ENCODE results near the gene SLC22A3.

DNA sequence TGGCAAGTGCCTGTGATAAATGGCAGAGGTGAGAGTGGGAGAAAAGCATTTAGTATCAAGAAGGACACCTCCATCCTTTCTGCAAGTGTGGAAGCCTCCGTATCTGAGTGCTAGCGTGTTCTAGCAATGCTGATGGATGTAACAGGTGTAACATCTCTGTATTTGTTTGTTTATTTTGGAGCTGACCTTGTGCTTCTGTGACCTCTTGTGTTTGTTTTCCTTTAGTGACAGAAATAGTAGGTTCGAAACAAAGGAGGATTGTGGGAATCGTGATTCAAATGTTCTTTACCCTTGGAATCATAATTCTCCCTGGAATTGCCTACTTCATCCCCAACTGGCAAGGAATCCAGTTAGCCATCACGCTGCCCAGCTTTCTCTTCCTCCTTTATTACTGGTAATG lies 60.4 kb downstream of the SLC22A3 start:
- TF ChIP-seq, protein P1, sequence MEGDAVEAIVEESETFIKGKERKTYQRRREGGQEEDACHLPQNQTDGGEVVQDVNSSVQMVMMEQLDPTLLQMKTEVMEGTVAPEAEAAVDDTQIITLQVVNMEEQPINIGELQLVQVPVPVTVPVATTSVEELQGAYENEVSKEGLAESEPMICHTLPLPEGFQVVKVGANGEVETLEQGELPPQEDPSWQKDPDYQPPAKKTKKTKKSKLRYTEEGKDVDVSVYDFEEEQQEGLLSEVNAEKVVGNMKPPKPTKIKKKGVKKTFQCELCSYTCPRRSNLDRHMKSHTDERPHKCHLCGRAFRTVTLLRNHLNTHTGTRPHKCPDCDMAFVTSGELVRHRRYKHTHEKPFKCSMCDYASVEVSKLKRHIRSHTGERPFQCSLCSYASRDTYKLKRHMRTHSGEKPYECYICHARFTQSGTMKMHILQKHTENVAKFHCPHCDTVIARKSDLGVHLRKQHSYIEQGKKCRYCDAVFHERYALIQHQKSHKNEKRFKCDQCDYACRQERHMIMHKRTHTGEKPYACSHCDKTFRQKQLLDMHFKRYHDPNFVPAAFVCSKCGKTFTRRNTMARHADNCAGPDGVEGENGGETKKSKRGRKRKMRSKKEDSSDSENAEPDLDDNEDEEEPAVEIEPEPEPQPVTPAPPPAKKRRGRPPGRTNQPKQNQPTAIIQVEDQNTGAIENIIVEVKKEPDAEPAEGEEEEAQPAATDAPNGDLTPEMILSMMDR (conservative IDR thresholded peaks at IDR 0.05 in 1 of 2, IDR thresholded peaks at IDR 0.05 in 1 of 2; ENCODE audit: low read depth in 1 of 2, low read length in 2 of 2) = no peak
- no peak for TF ChIP-seq EZH2 (IDR thresholded peaks at IDR 0.05; ENCODE audit: low read length, missing control alignments)

Data from fibroblast of lung (primary cell).